PFSK-1 (cell line): ENCODE data around the gene CXCR4. TPM values are rescaled to one million over a fixed set of nuclear protein-coding genes. Genes with fewer than 3 reads are reported as not detected.

ENCODE experiments used
- FOXP2 ChIP-seq: optimal IDR thresholded peaks from 2 replicates; pipeline ENCODE3; 2011; ENCODE audit warnings: borderline replicate concordance, control low read depth, inconsistent platforms; ENCODE audit not compliant: insufficient read depth; ENCODE audit errors: extremely low read length, extremely low read depth
- POLR2AphosphoS5 ChIP-seq: IDR thresholded peaks from 2 replicates; pipeline ENCODE4 v1.6.1; 2012; ENCODE audit warnings: low read depth, mild to moderate bottlenecking, control low read depth, low read length, moderate library complexity
- REST ChIP-seq, 2 experiments: IDR thresholded peaks; 2 replicates each; pipeline versions ENCODE4 v1.6.1 to v1.8.0; 2011 to 2012; ENCODE audit warnings: low read depth in 2 of 2, low read length in 2 of 2, control low read depth in 1 of 2, inconsistent platforms in 1 of 2, mild to moderate bottlenecking in 1 of 2, moderate library complexity in 1 of 2; ENCODE audit not compliant: insufficient read depth in 1 of 2
- SIN3A ChIP-seq: IDR thresholded peaks from 2 replicates; pipeline ENCODE4 v1.6.1; 2012; ENCODE audit warnings: mild to moderate bottlenecking, low read length, moderate library complexity, borderline replicate concordance; ENCODE audit not compliant: insufficient read depth
- TAF1 ChIP-seq: IDR thresholded peaks from 2 replicates; pipeline ENCODE4 v1.6.1; 2012; ENCODE audit warnings: low read length, control low read depth, borderline replicate concordance; ENCODE audit not compliant: insufficient read depth
- polyA plus RNA-seq: library from polyadenylated mRNA; unstranded; fragments of >200 nt; gene quantifications from one replicate; pipeline ENCODE4 v1.2.1, GENCODE V29; 2012; ENCODE audit warnings: low read depth, missing spikeins; ENCODE audit not compliant: insufficient read length

The CXCR4 gene
- polyA plus RNA-seq, result 6.7 TPM

GRCh38 chr2:136117909-136118818 is at the start of gene CXCR4:
TSS of gene CXCR4 (minus strand) at chr2:136118149. CDS start at chr2:136118060, 89 bp downstream.
- TF ChIP-seq POLR2AphosphoS5, result no peak
- TF ChIP-seq SIN3A, result no peak
- no peak for TF ChIP-seq TAF1

GRCh38 chr2:136164280-136164776 is 46.4 kb upstream of the CXCR4 start:
- TF ChIP-seq SIN3A (no peak), FOXP2 (no peak), POLR2AphosphoS5 (no peak), REST (IDR thresholded peaks at IDR 0.05; ENCODE audit: insufficient read depth in 1 of 2, low read depth in 2 of 2, low read length in 2 of 2) (no peak), TAF1 (no peak)

- no peak for TF ChIP-seq SIN3A
- TF ChIP-seq POLR2AphosphoS5, result no peak
- no peak for TF ChIP-seq REST (IDR thresholded peaks at IDR 0.05; ENCODE audit: insufficient read depth in 1 of 2, low read depth in 2 of 2, low read length in 2 of 2)
Observed at GRCh38 chr2:136162438-136162837, 44.5 kb upstream of the CXCR4 start.

GRCh38 chr2:136156411-136156810 is 38.5 kb upstream of the CXCR4 start:
- no peak for TF ChIP-seq TAF1
- TF ChIP-seq REST (IDR thresholded peaks at IDR 0.05; ENCODE audit: insufficient read depth in 1 of 2, low read depth in 2 of 2, low read length in 2 of 2), result no peak
- no peak for TF ChIP-seq FOXP2
- no peak for TF ChIP-seq SIN3A
- TF ChIP-seq POLR2AphosphoS5, result no peak

GRCh38 chr2:136154384-136154783 is 36.4 kb upstream of the CXCR4 start:
- TF ChIP-seq REST (IDR thresholded peaks at IDR 0.05; ENCODE audit: insufficient read depth in 1 of 2, low read depth in 2 of 2, low read length in 2 of 2), result no peak
- TF ChIP-seq POLR2AphosphoS5, result no peak
- TF ChIP-seq FOXP2, result no peak
- no peak for TF ChIP-seq SIN3A
